A549 (cell line): Measurements from ENCODE around the gene OPA3. TPM values are rescaled to one million over a fixed set of nuclear protein-coding genes. Genes with fewer than 3 reads are reported as not detected.

Experiments
- ATAC-seq, 2 experiments: fragments of 200-7000 bp in 1 of 2; fragments of >200 bp in 1 of 2; cut with Nextera tagmentation in 1 of 2; cut with Tn5 transposase in 1 of 2; 3 replicates each; pipeline versions ENCODE4 v1.8.0 to v1.9.1; 2018 to 2020; ENCODE audit warnings: mild to moderate bottlenecking in 1 of 2, moderate library complexity in 1 of 2
- CTCF ChIA-PET: fragments of 300-600 bp; sonication (Branson Sonifier 250); formaldehyde crosslinking; extraction: SDS; loops from one replicate; lab custom pipeline; 2021; ENCODE audit warnings: antibody characterized with exemption, inconsistent platforms; lab: Yijun Ruan, JAX
- POLR2A ChIA-PET: fragments of 350-600 bp; formaldehyde crosslinking; extraction: SDS; loops from one replicate; lab custom pipeline; 2021; ENCODE audit warnings: antibody characterized with exemption, inconsistent platforms; lab: Yijun Ruan, JAX
- DNase-seq, 2 experiments: peaks; one replicate each; pipeline versions ENCODE4 v3.0.0 to v3.0.0-alpha.2; 2011 to 2016; ENCODE audit warnings: low read depth in 1 of 2, low spot score in 1 of 2
- FAIRE-seq: peaks from 2 replicates; lab custom pipeline; 2011; peaks lifted over from hg19 to GRCh38; lab: Jason Lieb, UNC
- H3K27ac ChIP-seq, 2 experiments: fragments of >200 bp; sonication (Bioruptor Twin); formaldehyde crosslinking; 3 replicates each; pipeline ENCODE4 v1.5.1; 2016 to 2017
- H3K4me1 ChIP-seq: fragments of >200 bp; sonication (Bioruptor Twin); formaldehyde crosslinking; 3 replicates; pipeline ENCODE4 v1.6.1; 2016
- H3K4me2 ChIP-seq: fragments of >200 bp; sonication (Bioruptor Twin); formaldehyde crosslinking; 3 replicates; pipeline ENCODE4 v1.6.1; 2016
- H3K4me3 ChIP-seq: fragments of >200 bp; sonication (Bioruptor Twin); formaldehyde crosslinking; 3 replicates; pipeline ENCODE4 v1.5.1; 2016
- H3K9me3 ChIP-seq: fragments of >200 bp; sonication (Bioruptor Twin); formaldehyde crosslinking; 3 replicates; pipeline ENCODE4 v1.6.1; 2016
- CBX2 ChIP-seq: fragments of 200-600 bp; sonication (generic); IDR thresholded peaks from 2 replicates; pipeline ENCODE4 v1.6.1; 2016; ENCODE audit warnings: low read depth, mild to moderate bottlenecking, borderline replicate concordance
- CBX8 ChIP-seq: fragments of 200-600 bp; sonication (generic); IDR thresholded peaks from 2 replicates; pipeline ENCODE4 v1.6.1; 2016
- CHD4 ChIP-seq: fragments of 200-600 bp; sonication (generic); IDR thresholded peaks from 2 replicates; pipeline ENCODE4 v1.6.1; 2016; ENCODE audit warnings: antibody characterized with exemption, mild to moderate bottlenecking, borderline replicate concordance
- E2F6 ChIP-seq: IDR thresholded peaks from 2 replicates; pipeline ENCODE4 v1.6.1; 2012; ENCODE audit warnings: low read depth, borderline replicate concordance
- EP300 ChIP-seq, 2 experiments: fragments of >200 bp; sonication (Bioruptor Twin); formaldehyde crosslinking; IDR thresholded peaks; 2 replicates in 1 of 2; 3 replicates in 1 of 2; pipeline ENCODE4 v1.6.1; 2016 to 2017
- FOSL2 ChIP-seq, 2 experiments: fragments of 450-650 bp in 1 of 2; fragments of >200 bp in 1 of 2; sonication (Bioruptor Twin) in 1 of 2; formaldehyde crosslinking; IDR thresholded peaks; 2 replicates each; pipeline versions ENCODE4 v1.5.0 to v1.6.1; 2016 to 2020; ENCODE audit warnings: mild to moderate bottlenecking in 1 of 2, moderate library complexity in 1 of 2
- FOXS1 ChIP-seq: fragments of 250-450 bp; sonication (Bioruptor Pico); IDR thresholded peaks from 2 replicates; pipeline ENCODE4 v1.5.0; 2020; ENCODE audit warnings: mild to moderate bottlenecking, moderate library complexity
- GATA3 ChIP-seq: IDR thresholded peaks from 2 replicates; pipeline ENCODE4 v1.6.1; 2012; ENCODE audit warnings: borderline replicate concordance
- HOXA7 ChIP-seq: fragments of 250-450 bp; sonication (Bioruptor Pico); IDR thresholded peaks from 2 replicates; pipeline ENCODE4 v1.5.0; 2020; ENCODE audit warnings: mild to moderate bottlenecking, moderate library complexity
- JUN ChIP-seq, 2 experiments: fragments of >200 bp; sonication (Bioruptor Twin); formaldehyde crosslinking; IDR thresholded peaks; 2 replicates in 1 of 2; 3 replicates in 1 of 2; pipeline ENCODE4 v1.6.1; 2016 to 2017
- KDM1A ChIP-seq: fragments of 200-600 bp; sonication (generic); IDR thresholded peaks from 2 replicates; pipeline ENCODE4 v1.6.1; 2016; ENCODE audit warnings: low read depth, mild to moderate bottlenecking
- MAFK ChIP-seq: fragments of 450-650 bp; IDR thresholded peaks from 2 replicates; pipeline ENCODE4 v1.6.1; 2014; ENCODE audit not compliant: partially characterized antibody
- MYC ChIP-seq: IDR thresholded peaks from 2 replicates; pipeline ENCODE4 v1.6.1; 2012; ENCODE audit warnings: mild to moderate bottlenecking, inconsistent platforms, low read length, improper control_type of control experiment, borderline replicate concordance
- NPAS2 ChIP-seq: fragments of 250-450 bp; sonication (Bioruptor Pico); IDR thresholded peaks from 2 replicates; pipeline ENCODE4 v1.8.0; 2022; ENCODE audit warnings: mild to moderate bottlenecking, moderate library complexity, borderline replicate concordance
- NR3C1 ChIP-seq: fragments of >200 bp; sonication (Bioruptor Twin); formaldehyde crosslinking; IDR thresholded peaks from 3 replicates; pipeline ENCODE4 v1.6.1; 2017
- POLR2A ChIP-seq: IDR thresholded peaks from 2 replicates; pipeline ENCODE4 v1.6.1; 2012; ENCODE audit warnings: mild to moderate bottlenecking, low read length
- POLR2AphosphoS2 ChIP-seq: conservative IDR thresholded peaks from 2 replicates; pipeline ENCODE4 v1.6.1; 2012; ENCODE audit warnings: low read length, improper control_type of control experiment, inconsistent platforms
- RCOR1 ChIP-seq: fragments of 150-350 bp; IDR thresholded peaks from 2 replicates; pipeline ENCODE4 v1.6.1; 2014; ENCODE audit warnings: antibody characterized with exemption, low read length, low read depth
- REST ChIP-seq: fragments of 200-600 bp; sonication (generic); IDR thresholded peaks from 2 replicates; pipeline ENCODE4 v1.6.1; 2016; ENCODE audit warnings: antibody characterized with exemption, mild to moderate bottlenecking, moderate library complexity
- RFX5 ChIP-seq: fragments of 450-650 bp; IDR thresholded peaks from 2 replicates; pipeline ENCODE4 v1.7.1; 2014; ENCODE audit warnings: antibody characterized with exemption, mild to moderate bottlenecking, moderate library complexity
- SMC3 ChIP-seq: fragments of >200 bp; sonication (Bioruptor Twin); formaldehyde crosslinking; IDR thresholded peaks from 3 replicates; pipeline ENCODE4 v1.6.1; 2018; ENCODE audit warnings: inconsistent platforms
- TP53 ChIP-seq: fragments of 250-450 bp; sonication (Bioruptor Pico); IDR thresholded peaks from 2 replicates; pipeline ENCODE4 v1.5.0; 2021; ENCODE audit warnings: mild to moderate bottlenecking, moderate library complexity
- ZFP36 ChIP-seq: fragments of 450-650 bp; IDR thresholded peaks from 2 replicates; pipeline ENCODE4 v1.6.1; 2014; ENCODE audit warnings: borderline replicate concordance; ENCODE audit not compliant: partially characterized antibody
- WGBS: methylation state at CpG from one replicate; pipeline ENCODE4 v1.1.6; 2017; ENCODE audit errors: missing lambda C conversion rate; 5-methylcytosine and 5-hydroxymethylcytosine counted together
- polyA plus RNA-seq, 4 experiments: library from polyadenylated mRNA; depleted of rRNA in 3 of 4; stranded (reverse); fragments of >200 nt; fragmentation: RNase III in 1 of 4; extraction: RNeasy Plus Mini Kit Qiagen cat#74134 plus additional on column Dnase treatment in 1 of 4; gene quantifications; 2 replicates in 3 of 4; 3 replicates in 1 of 4; pipeline ENCODE4 v1.2.3, GENCODE V29; 2011 to 2017
- TF ChIP-seq, protein P1 (sequence below): IDR thresholded peaks from 2 replicates; pipeline ENCODE4 v1.6.1; 2012
- TF ChIP-seq, protein P2 (sequence below): fragments of 250-450 bp; sonication (Bioruptor Pico); IDR thresholded peaks from 2 replicates; pipeline ENCODE4 v1.5.0; 2021; ENCODE audit warnings: mild to moderate bottlenecking, moderate library complexity, borderline replicate concordance

The OPA3 gene
- polyA plus RNA-seq, 2 of the 4 experiments (the other 2 are of a cell fraction), result 15.6 to 21.8 TPM

DNA sequence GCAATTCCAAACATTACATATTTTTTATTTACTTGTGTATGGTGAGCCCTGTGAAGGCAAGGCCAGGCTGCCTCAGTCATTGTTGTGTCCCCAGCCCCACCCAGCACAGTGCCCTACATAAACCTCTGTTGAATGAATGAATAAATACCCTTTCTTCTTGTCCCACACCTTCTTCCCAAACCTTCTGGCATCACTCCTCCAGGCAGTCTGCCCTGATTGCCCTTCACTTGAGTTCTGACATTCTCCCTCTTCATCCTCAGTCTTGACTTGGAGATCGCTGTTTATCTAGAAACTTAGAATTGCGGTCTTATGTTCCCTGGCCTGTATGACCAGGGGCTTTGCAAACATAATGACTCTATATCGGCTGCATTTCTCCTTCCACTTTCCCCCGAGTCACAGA lies 5.2 kb upstream of the OPA3 start:
- DNase-seq (no peak), ATAC-seq (no peak), FAIRE-seq (no peak)
- no peaks in the 10 kb centered on the region for H3K9me3 ChIP-seq
- POLR2A ChIA-PET, result no interaction called here
- H3K4me3 ChIP-seq, result no peak overlapping the region
- H3K4me2 ChIP-seq, result no peak overlapping the region
- CTCF ChIA-PET, result interaction anchor here (0.9 to 10.5 kb wide), 9 partner anchors 13 to 92 kb away, joined by 3 to 92 read pairs (median 12); partner anchors contain the start of gene EML2
- TF ChIP-seq EP300 (IDR thresholded peaks at IDR 0.05), result no peak
- TF ChIP-seq ZFP36, result peak; percentile 83
- no peak for TF ChIP-seq REST
- no peak overlapping the region for H3K27ac ChIP-seq
- H3K4me1 ChIP-seq, result peaks cover 9% of the 10 kb centered on the region
- WGBS, result 90% methylated on average over 4 of the region's 4 CpGs

DNA sequence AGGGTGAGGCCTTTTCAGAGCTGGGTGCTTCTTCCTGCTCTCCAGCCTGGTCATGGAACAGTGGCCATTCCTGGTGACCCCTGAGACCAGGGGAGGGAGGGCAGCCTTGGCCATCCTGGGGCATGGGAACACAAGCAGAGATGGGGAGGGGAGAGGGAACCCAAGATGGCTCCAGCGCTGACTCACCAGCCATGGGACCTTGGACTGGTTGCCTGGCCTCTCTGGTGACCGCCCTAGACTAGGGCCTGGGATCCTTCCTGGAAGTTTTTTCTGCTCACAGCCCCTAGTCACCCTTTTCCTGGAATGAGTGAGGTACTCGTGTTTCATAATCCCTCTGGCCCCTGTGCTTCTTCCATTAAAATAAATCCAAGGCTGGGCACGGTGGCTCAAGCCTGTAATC lies 3.3 kb upstream of the OPA3 start:
- POLR2A ChIA-PET, result no interaction called here
- no peak for TF ChIP-seq SMC3
- no peak for TF ChIP-seq RFX5
- no peak for TF ChIP-seq HOXA7 (CRISPR knock-in tag)
- TF ChIP-seq CBX8, result no peak
- no peak for TF ChIP-seq POLR2AphosphoS2
- TF ChIP-seq, protein P1, sequence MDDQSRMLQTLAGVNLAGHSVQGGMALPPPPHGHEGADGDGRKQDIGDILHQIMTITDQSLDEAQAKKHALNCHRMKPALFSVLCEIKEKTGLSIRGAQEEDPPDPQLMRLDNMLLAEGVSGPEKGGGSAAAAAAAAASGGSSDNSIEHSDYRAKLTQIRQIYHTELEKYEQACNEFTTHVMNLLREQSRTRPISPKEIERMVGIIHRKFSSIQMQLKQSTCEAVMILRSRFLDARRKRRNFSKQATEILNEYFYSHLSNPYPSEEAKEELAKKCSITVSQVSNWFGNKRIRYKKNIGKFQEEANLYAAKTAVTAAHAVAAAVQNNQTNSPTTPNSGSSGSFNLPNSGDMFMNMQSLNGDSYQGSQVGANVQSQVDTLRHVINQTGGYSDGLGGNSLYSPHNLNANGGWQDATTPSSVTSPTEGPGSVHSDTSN, result no peak
- TF ChIP-seq CBX2, result no peak
- TF ChIP-seq FOSL2 (IDR thresholded peaks at IDR 0.05), result no peak
- TF ChIP-seq FOSL2 (CRISPR knock-in tag; IDR thresholded peaks at IDR 0.05), result no peak
- no peak for TF ChIP-seq NPAS2 (CRISPR knock-in tag)
- H3K9me3 ChIP-seq, result no peaks in the 10 kb centered on the region
- 67% methylated on average over 4 of the region's 4 CpGs for WGBS
- H3K27ac ChIP-seq, result peak overlapping the region in 1 of 2 experiments; percentile 21; a peak in 2 of 6 replicates
- DNase-seq (peak in 1 of 2 experiments; percentile 56), ATAC-seq (no peak), FAIRE-seq (no peak)
- peaks cover 9% of the 10 kb centered on the region for H3K4me1 ChIP-seq
- CTCF ChIA-PET, result interaction anchor here (0.6 to 10.5 kb wide), 6 partner anchors 10 to 89 kb away, joined by 3 to 91 read pairs (median 4); partner anchors contain the start of gene EML2
- H3K4me3 ChIP-seq, result no peak overlapping the region
- H3K4me2 ChIP-seq, result no peak overlapping the region

DNA sequence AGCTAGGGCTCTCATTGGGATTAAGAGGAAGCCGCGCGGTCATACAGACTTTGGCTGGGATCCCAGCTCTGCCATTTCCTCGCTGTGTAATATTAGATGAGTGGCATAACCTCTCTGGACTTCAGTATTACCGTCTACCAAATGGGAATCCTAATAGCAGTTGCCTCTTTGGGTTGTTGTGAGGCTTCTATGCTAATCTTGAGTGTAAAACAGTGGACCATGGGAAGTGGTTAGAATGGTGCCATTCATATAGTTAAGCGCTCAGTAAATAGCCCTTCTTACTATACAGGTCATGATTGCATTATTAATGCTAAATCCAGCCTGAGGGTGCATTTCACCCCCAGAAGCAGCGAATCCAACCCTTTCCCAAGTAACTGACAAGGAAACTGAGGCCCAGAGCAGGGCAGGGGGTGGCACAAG lies 566 bp upstream of the OPA3 start:
- CTCF ChIA-PET, result interaction anchor here (1.1 to 10.5 kb wide), 5 partner anchors 17 to 146 kb away, joined by 3 to 91 read pairs (median 7); partner anchors contain the start of gene EML2
- H3K4me2 ChIP-seq, result peak overlapping the region; percentile 89
- H3K4me1 ChIP-seq, result peaks cover 12% of the 10 kb centered on the region
- ATAC-seq, result peak; percentile 3 to 17
- H3K27ac ChIP-seq, result peak overlapping the region; percentile 87 to 92
- no peaks in the 10 kb centered on the region for H3K9me3 ChIP-seq
- WGBS, result 15% methylated on average over 7 of the region's 7 CpGs
- POLR2A ChIA-PET, result interaction anchor here (1.4 to 2.8 kb wide), 4 partner anchors 29 to 184 kb away, joined by 4 to 25 read pairs (median 8); partner anchors contain the start of gene SIX5
- H3K4me3 ChIP-seq, result peak overlapping the region; percentile 61
- DNase-seq, result no peak
- no peak for FAIRE-seq
- TF ChIP-seq NR3C1 (no peak), NPAS2 (CRISPR knock-in tag) (no peak), TP53 (no peak), CHD4 (peak; percentile 87), GATA3 (no peak), FOSL2 (IDR thresholded peaks at IDR 0.05) (no peak), FOSL2 (CRISPR knock-in tag; IDR thresholded peaks at IDR 0.05) (no peak), RCOR1 (peak; percentile 92), KDM1A (peak; percentile 96), ZFP36 (peak; percentile 94), FOXS1 (CRISPR knock-in tag) (no peak), E2F6 (no peak), POLR2A (no peak), MYC (no peak), JUN (IDR thresholded peaks at IDR 0.05) (no peak), CBX8 (no peak), MAFK (no peak)
- TF ChIP-seq, protein P2, sequence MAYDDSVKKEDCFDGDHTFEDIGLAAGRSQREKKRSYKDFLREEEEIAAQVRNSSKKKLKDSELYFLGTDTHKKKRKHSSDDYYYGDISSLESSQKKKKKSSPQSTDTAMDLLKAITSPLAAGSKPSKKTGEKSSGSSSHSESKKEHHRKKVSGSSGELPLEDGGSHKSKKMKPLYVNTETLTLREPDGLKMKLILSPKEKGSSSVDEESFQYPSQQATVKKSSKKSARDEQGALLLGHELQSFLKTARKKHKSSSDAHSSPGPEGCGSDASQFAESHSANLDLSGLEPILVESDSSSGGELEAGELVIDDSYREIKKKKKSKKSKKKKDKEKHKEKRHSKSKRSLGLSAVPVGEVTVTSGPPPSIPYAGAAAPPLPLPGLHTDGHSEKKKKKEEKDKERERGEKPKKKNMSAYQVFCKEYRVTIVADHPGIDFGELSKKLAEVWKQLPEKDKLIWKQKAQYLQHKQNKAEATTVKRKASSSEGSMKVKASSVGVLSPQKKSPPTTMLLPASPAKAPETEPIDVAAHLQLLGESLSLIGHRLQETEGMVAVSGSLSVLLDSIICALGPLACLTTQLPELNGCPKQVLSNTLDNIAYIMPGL (CRISPR knock-in tag), result no peak
